Hindlimb muscle (tissue), 1 donor: ENCODE results near the gene NR2F1. TPM values are rescaled to one million over a fixed set of nuclear protein-coding genes. Genes with fewer than 3 reads are reported as not detected.

Experiments
- DNase-seq: peaks from one replicate; pipeline ENCODE4 v3.0.0-alpha.2; 2013
- polyA plus RNA-seq: library from polyadenylated mRNA; unstranded; fragments of 120-200 nt; gene quantifications from one replicate; pipeline ENCODE4 v1.2.1, GENCODE V29; 2013; ENCODE audit not compliant: insufficient read length

The NR2F1 gene
- polyA plus RNA-seq, 1 donor, result 3.9 TPM

DNA sequence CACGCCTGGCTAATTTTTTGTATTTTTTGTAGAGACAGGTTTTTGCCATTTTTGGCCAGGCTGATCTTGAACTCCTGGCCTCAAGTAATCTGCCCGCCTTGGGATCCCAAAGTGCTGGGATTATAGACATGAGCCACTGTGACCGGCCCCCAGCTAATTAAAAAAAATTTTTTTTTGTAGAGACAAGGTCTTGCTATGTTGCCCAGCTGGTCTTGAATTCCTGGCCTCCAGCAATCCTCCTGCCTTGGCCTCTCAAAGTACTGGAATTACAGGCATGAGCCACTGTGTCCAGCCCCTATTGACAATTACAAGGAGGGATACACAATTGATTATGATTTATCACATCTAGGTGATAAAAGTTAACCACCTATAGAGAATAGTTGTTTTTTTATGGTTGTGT is 59.5 kb downstream of the NR2F1 start:
- no peak for DNase-seq

Other genes starting within 250 kb of the NR2F1 start
- 2.7 TPM for gene NR2F1-AS1, start 2.0 kb upstream of the NR2F1 start, polyA plus RNA-seq
- 0.08 TPM for gene POU5F2, start 158.4 kb downstream of the NR2F1 start, polyA plus RNA-seq